HG03066 (cell line): ENCODE data around the gene NFATC2.
"Not testable (repeated sequence)": the region's sequence is repeated elsewhere in the genome, so short reads cannot be mapped to it uniquely, and the experiment has no call there.

Experiments
- ATAC-seq: cut with Tn5 transposase; IDR thresholded peaks from one replicate; pipeline ENCODE4 v1.9.1; 2021; ENCODE audit warnings: low read depth; ENCODE audit not compliant: unreplicated experiment

The NFATC2 gene

GRCh38 chr20:51569815-51570738 lies 27.6 kb upstream of the NFATC2 start:
- ATAC-seq, result no peak

GRCh38 chr20:51568533-51568932 lies 26.0 kb upstream of the NFATC2 start:
- not testable (repeated sequence) for ATAC-seq

DNA sequence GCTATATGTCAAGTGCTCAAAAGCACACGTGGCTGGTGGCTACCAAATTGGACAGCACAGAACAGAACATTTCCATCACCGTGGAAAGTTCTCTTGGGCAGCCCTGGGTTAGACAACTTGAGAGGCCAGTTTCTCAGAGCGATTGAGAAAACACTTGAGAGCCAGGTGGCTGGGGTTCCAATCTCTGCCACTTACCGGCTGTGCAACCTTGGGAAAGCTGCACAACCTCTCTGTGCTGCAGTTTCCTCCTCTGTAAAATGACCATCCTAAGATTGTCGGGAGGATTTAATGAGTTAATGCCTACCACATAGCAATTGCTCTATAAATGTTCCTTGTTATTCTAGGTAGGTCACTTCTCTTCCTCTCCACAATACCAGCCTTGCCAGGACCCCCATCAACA lies 25.1 kb upstream of the NFATC2 start:
- no peak for ATAC-seq

DNA sequence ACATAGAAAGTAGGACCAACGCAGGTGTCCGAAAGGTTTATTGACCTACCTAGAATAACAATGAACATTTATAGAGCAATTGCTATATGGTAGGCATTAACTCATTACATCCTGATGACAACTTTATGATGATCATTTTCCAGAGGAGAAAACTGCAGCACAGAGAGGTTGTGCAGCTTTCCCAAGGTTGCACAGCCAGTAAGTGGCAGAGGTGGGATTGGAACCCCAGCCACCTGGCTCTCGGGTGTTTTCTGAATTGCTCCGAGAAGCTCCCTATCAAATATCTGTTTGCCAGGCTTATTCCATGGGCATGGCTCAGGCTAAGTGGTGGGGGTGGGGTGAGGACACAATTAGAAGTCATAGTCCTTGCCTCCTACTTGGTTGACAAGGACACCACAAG lies 24.1 kb upstream of the NFATC2 start:
- ATAC-seq, result no peak

- no peak for ATAC-seq
Observed at GRCh38 chr20:51565298-51566144, 23.0 kb upstream of the NFATC2 start.

DNA sequence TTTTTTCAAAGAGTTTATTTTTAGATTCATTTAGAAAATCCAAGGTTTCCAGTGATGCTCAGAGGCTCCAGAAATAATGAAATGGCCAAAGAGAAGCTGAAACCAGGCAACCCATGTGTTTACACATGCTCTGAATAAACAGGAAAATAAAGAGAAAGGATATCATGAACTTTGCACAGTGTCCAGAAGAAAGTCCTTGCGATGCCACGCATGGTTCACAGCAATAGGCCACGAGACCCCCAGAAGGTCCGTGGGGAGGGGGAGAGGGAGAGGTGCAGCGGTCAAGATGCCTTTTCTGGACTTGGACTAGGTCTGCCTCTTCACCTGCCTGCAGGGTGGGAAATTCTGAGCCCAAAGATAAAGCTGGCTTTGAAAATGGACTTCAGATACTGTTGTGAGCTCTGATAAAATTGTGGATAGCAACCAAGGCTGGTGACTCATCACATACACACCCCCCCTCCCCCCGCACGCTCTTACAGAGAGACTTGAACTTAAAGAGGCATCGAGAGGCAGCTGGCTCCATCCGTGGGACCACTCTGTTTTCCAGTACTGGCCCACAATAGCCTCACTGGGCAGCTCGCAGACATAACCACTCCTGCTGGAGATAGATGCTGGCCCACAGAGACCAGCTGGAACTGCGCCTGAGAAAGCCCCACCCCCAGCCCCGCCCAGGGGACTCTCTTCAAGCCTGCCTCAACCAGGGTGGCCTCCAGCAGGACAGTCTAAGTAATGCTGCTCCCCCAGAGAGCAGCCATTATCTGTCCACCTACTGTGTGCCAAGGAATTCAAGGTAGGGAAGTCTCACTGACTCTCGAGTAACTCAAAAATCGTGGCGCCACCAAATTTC lies 21.2 kb upstream of the NFATC2 start:
- no peak for ATAC-seq

DNA sequence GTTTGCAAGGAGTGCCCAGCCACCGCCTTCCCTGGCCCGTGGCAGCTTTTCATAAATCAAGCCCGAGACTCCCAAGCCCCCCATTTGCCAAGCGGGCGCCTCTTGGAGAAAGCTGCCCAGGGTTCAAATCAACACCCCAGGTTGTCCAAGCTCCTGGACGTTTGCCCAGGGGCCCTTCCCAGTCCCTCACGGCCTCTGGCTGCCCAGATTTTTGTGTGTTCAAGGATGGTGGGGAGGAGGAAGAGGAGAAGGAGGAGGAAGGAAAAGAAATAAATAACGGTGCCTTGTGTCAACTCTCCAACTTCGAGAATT lies 20.6 kb upstream of the NFATC2 start:
- ATAC-seq, result no peak

DNA sequence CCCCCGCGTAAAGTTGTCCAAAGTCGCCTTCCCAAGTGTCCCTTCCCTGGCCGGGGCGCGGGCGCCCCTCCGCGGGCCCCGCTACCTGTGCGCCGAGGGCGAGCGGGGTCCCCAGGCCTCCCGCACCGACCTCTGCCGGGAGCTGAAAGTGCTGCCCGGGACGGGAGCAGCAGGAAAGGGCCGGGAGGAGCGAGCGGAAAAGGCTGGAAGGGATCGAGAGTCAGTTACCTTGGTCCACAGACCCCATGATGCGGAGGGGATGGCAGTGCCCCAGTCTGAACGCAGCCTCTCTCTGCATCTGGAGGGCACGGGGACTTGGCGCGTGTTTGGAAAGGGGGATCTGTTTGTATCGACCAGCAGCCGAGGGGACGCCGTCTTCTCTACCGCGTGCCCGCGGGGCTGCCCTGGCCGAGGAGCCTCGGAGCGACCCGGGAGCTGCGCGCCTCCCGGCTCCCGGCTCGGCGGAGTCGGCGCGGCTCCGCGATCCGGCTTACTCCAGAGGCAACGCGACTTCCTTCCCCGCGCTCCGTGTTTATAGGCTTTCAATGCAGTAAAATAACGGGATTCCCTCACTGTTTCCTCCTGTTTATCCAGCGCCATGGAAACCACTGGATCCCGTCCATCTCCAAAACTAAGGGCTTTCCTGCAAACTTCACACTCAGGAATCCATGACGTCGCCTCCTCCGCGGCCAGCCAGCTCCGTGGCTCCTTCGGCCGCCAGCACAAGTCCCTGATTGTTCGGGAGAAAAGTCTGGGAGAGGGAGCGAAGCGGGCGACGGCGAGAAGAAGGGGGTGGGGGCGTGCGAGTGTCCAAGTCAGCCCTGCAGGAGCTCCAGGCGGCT lies 20.0 kb upstream of the NFATC2 start:
- ATAC-seq, result no peak

- no peak for ATAC-seq
Observed at GRCh38 chr20:51562027-51562331, 19.5 kb upstream of the NFATC2 start.

GRCh38 chr20:51560550-51561307 lies 18.2 kb upstream of the NFATC2 start:
- no peak for ATAC-seq

DNA sequence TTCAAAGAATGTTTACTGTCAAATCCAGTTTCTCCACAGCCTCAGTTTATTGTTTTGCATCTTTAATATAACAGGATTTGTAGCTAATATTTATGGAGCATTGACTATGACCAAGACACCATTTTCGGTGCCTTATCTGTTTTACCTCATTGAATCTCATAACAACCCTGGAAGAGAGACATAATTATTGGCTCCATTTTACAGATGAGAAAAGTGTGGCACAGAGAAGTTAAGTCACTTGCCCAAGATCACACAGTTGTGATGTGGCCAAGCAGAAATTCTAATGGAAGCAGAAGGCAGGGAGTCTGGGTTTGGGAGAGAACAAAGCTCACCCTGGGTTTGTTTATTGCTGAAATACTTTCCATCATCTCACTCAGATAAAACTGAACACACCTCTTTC lies 17.5 kb upstream of the NFATC2 start:
- ATAC-seq, result no peak

DNA sequence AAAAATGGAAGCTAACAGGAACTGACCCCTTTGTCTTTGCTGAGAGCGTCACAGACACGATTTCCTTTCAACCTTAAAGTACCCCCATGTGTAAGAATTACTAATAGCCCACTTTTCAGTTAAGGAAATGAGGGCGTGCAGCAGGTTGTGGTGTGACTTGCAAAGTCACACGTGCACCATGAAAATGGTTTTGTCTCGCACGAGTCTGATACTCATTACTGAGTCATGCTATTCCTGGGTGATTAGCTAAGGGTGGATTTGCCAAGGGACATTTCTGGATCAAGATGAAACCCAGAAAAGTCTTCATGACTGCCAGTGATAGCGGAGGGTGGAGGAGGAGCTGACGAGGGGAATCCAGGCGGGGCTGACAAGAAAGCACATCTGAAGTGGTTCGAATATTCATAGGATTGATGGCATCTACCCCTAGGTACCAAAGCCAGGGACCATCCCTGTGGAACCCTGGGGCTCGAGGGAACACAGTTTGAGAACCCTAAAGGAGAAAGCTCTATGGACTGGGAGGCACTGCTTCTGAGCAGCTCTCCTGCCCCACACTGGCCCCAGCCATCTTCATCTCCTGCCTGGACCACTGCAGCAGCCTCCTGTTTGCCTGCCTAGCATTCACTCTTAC lies 12.1 kb upstream of the NFATC2 start:
- ATAC-seq, result no peak

DNA sequence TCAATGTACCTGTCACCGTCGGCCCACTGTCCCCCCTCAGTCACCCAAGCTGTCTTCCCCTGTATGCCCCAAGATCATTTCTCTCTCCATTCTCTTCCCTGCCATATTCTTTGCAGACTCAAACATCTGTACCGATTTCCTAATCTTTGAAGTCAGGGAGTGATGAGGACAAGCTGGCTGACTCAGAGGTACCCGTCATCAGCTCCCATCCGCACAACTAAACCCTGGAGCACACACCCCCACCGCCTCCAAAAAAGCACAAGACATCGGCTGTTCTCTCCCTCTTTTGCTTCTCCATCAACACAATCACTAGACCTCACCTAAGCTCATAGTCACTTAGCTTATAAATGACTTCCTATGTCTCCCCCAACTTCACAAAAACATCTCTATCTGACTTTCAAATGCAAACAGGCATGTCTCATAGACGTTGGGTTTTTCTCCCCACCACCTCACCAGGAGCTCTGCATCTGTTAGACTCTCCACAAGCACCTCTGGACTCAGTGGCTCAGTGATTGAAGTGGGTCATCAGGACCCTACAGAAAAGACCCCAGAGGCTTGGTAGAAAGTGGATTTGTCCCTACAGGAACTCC lies 11.5 kb upstream of the NFATC2 start:
- ATAC-seq, result no peak

GRCh38 chr20:51551186-51551585 lies 8.7 kb upstream of the NFATC2 start:
- ATAC-seq, result no peak

GRCh38 chr20:51549474-51549873 lies 7.0 kb upstream of the NFATC2 start:
- ATAC-seq, result no peak

DNA sequence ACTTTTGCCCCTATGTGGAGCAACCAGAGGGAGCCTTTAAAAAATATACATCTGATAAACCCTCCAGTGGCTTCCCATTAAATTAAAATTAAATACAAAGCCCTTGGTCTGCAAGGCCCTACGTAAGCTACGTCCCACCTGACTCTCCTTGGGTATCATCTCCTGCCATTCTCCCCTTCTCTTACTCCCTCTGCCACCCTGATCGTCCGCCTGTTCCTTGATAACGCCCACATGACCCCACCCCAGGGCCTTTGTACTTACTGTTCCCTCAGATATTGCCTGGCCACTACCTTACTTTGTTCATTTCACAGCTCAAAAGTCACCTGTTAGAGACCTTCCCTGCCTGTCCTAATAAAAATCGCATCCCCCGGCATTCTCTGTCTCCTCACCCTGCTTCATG lies 5.4 kb upstream of the NFATC2 start:
- ATAC-seq, result no peak

DNA sequence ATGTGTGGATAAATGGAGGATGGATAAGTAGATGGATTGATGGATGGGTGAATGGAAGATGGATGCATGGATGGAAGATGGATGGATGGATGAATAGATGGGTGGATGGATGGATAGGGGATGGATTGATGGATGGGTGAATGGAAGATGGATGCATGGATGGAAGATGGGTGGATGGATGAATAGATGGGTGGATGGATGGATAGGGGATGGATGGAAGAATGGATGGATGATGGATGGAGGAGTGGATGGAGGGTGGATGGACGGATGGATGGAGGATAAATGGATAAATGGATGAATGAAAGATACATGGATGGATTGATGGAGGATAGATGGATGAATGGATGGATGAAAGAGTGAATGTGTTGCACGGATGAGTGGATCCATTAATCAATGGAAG lies 3.0 kb upstream of the NFATC2 start:
- no peak for ATAC-seq

- no peak for ATAC-seq
Observed at GRCh38 chr20:51543422-51543788, 886 bp upstream of the NFATC2 start.
